Fibroblast of lung (primary cell): ENCODE results near the gene FAM107B. TPM values are rescaled to one million over a fixed set of nuclear protein-coding genes. Genes with fewer than 3 reads are reported as not detected.

Experiments used
- DNase-seq, 2 donors: peaks; one replicate each; pipeline versions ENCODE4 v3.0.0 to v3.0.0-alpha.2; 2010; ENCODE audit warnings: low read depth in 2 of 2
- H2AFZ ChIP-seq: 2 replicates; pipeline ENCODE4 v1.5.1; 2012; ENCODE audit warnings: low read length, control low read depth, inconsistent platforms
- H3K27ac ChIP-seq: 2 replicates; pipeline ENCODE4 v1.5.1; 2011; ENCODE audit warnings: low read length, control low read depth; ENCODE audit not compliant: insufficient read depth
- H3K27me3 ChIP-seq: 2 replicates; pipeline ENCODE4 v1.5.1; 2011; ENCODE audit warnings: mild to moderate bottlenecking, low read length; ENCODE audit not compliant: control insufficient read depth, insufficient read depth
- H3K36me3 ChIP-seq: 2 replicates; pipeline ENCODE4 v1.5.1; 2011; ENCODE audit warnings: low read length; ENCODE audit not compliant: control insufficient read depth, insufficient read depth
- H3K4me1 ChIP-seq: 2 replicates; pipeline ENCODE4 v1.5.1; 2011; ENCODE audit warnings: low read length; ENCODE audit not compliant: control insufficient read depth, insufficient read depth; ENCODE audit errors: extremely low read depth
- H3K4me2 ChIP-seq: 2 replicates; pipeline ENCODE4 v1.5.1; 2011; ENCODE audit warnings: low read length, control low read depth; ENCODE audit not compliant: insufficient read depth; ENCODE audit errors: extremely low read depth
- H3K4me3 ChIP-seq, 4 experiments: fragments of 200-600 bp in 1 of 4; sonication (generic) in 1 of 4; replicated peaks in 1 of 4; 2 replicates each; pipeline ENCODE4 v1.5.1; 2011 to 2016; ENCODE audit warnings: low read length in 4 of 4, low read depth in 3 of 4, mild to moderate bottlenecking in 3 of 4, control low read depth in 2 of 4, inconsistent platforms in 1 of 4, mixed read lengths in 1 of 4; ENCODE audit not compliant: insufficient read depth in 1 of 4; ENCODE audit errors: control extremely low read depth in 1 of 4
- H3K79me2 ChIP-seq: 2 replicates; pipeline ENCODE4 v1.5.1; 2012; ENCODE audit warnings: mild to moderate bottlenecking, low read length, inconsistent platforms; ENCODE audit not compliant: control insufficient read depth, insufficient read depth
- H3K9ac ChIP-seq: 2 replicates; pipeline ENCODE4 v1.5.1; 2011; ENCODE audit warnings: mild to moderate bottlenecking, low read length, control low read depth; ENCODE audit not compliant: insufficient read depth
- H3K9me3 ChIP-seq: 2 replicates; pipeline ENCODE4 v1.5.1; 2012; ENCODE audit warnings: low read depth, low read length; ENCODE audit not compliant: control insufficient read depth, insufficient read depth
- H4K20me1 ChIP-seq: 2 replicates; pipeline ENCODE4 v1.5.1; 2011; ENCODE audit warnings: low read length; ENCODE audit not compliant: control insufficient read depth, insufficient read depth; ENCODE audit errors: extremely low read depth
- EZH2 ChIP-seq: IDR thresholded peaks from 2 replicates; pipeline ENCODE4 v1.5.1; 2012; ENCODE audit warnings: low read length, control low read depth, mild to moderate bottlenecking; ENCODE audit errors: missing control alignments
- polyA plus RNA-seq, 2 donors: library from polyadenylated mRNA; depleted of rRNA in 1 of 2; stranded (reverse) in 1 of 2; unstranded in 1 of 2; fragments of >200 nt; gene quantifications; 2 replicates each; pipeline ENCODE4 v1.2.1, GENCODE V29; 2011 to 2012; ENCODE audit warnings: missing spikeins in 1 of 2
- total RNA-seq: library from RNA; depleted of rRNA; stranded (reverse); fragments of >200 nt; gene quantifications from 2 replicates; pipeline ENCODE4 v1.2.1, GENCODE V29; 2014
- TF ChIP-seq, protein P1 (sequence below), 2 donors: IDR thresholded peaks in 1 of 2; conservative IDR thresholded peaks in 1 of 2; 1 replicate in 1 of 2; 2 replicates in 1 of 2; pipeline ENCODE4 v1.5.1; 2011 to 2012; ENCODE audit warnings: low read length in 2 of 2, control low read depth in 1 of 2, inconsistent platforms in 1 of 2, low read depth in 1 of 2, mild to moderate bottlenecking in 1 of 2

Gene FAM107B
- total and polyA plus RNA-seq, 2 donors (not counting 1 experiment from before 2014, with no cell fraction given): 29.0 to 36.0 TPM

DNA sequence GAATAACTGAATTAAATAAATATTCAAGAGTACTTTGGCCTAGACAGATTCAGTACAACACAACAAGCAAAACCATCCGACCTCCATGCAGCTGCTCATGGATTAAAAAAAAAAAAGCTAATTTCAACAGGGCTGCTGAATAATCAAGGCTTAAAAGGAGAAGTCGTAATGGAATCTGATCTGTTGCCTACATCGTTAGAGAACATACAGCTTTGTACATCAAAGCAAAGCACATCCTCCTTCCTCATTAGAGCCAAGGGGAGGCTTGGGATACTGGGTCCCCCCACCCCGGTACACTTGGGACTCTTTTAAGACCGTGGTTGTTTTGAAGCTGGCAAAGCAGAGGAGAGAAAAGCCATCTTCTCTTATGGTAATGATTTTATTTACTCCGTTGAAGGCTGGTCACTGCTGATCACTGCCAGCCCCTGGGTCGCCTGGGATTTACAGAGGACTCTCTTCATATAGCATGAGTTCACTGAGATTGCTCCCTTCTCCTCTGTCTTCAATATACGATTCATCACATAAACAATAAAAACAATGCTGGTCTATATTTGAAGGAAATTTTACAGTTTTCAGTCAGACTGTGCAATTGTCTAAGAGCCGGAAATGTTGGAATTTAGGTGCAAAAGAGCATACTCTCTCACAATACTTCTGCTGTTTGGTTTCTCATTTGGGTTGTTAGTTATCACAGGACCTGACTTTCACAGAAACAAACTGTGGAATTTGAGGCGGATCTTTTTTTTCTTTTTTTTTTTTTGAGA, 148.8 kb downstream of the FAM107B start:
- H3K4me3 ChIP-seq: no peak overlapping the region
- TF ChIP-seq, protein P1, sequence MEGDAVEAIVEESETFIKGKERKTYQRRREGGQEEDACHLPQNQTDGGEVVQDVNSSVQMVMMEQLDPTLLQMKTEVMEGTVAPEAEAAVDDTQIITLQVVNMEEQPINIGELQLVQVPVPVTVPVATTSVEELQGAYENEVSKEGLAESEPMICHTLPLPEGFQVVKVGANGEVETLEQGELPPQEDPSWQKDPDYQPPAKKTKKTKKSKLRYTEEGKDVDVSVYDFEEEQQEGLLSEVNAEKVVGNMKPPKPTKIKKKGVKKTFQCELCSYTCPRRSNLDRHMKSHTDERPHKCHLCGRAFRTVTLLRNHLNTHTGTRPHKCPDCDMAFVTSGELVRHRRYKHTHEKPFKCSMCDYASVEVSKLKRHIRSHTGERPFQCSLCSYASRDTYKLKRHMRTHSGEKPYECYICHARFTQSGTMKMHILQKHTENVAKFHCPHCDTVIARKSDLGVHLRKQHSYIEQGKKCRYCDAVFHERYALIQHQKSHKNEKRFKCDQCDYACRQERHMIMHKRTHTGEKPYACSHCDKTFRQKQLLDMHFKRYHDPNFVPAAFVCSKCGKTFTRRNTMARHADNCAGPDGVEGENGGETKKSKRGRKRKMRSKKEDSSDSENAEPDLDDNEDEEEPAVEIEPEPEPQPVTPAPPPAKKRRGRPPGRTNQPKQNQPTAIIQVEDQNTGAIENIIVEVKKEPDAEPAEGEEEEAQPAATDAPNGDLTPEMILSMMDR (conservative IDR thresholded peaks at IDR 0.05 in 1 of 2, IDR thresholded peaks at IDR 0.05 in 1 of 2; ENCODE audit: low read depth in 1 of 2, low read length in 2 of 2): no peak
- TF ChIP-seq EZH2: no peak
- no peaks in the 10 kb centered on the region for H3K27me3 ChIP-seq
- H3K4me2 ChIP-seq: no peak overlapping the region
- no peak for DNase-seq
- no peak overlapping the region for H2AFZ ChIP-seq
- no peaks in the 10 kb centered on the region for H3K79me2 ChIP-seq
- H3K36me3 ChIP-seq: no peaks in the 10 kb centered on the region
- H4K20me1 ChIP-seq: no peaks in the 10 kb centered on the region
- no peak overlapping the region for H3K9ac ChIP-seq
- H3K4me1 ChIP-seq: no peaks in the 10 kb centered on the region
- H3K27ac ChIP-seq: no peak overlapping the region
- no peaks in the 10 kb centered on the region for H3K9me3 ChIP-seq

GRCh38 chr10:14625192-14625631, 149.5 kb downstream of the FAM107B start:
- no peak overlapping the region for H3K9ac ChIP-seq
- DNase-seq: no peak

DNA sequence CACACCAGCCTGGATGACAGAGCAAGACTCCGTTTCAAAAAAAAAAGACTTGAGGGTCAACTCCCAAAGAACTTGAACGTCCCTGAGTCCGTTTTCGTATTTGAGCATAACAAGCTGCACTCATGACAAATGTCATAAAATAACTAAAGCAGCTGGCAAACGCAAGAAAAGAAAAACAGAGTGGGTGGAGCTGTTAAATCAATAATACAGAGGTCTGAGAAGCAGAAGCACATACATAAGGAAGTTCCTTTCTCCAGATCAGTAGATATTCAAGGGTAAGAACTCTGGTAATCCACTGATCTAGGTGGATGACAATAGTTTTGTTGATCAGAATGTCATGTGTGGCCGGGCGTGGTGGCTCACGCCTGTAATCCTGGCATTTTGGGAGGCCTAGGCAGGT, 150.1 kb downstream of the FAM107B start:
- Histone ChIP-seq H3K27ac (no peak overlapping the region), H3K9ac (no peak overlapping the region), H3K36me3 (no peaks in the 10 kb centered on the region), H3K4me3 (no peak overlapping the region), H3K27me3 (no peaks in the 10 kb centered on the region), H3K9me3 (no peaks in the 10 kb centered on the region), H3K4me1 (no peaks in the 10 kb centered on the region), H3K79me2 (no peaks in the 10 kb centered on the region), H2AFZ (no peak overlapping the region), H3K4me2 (no peak overlapping the region), H4K20me1 (no peaks in the 10 kb centered on the region)
- no peak for TF ChIP-seq EZH2
- TF ChIP-seq, protein P1 (conservative IDR thresholded peaks at IDR 0.05 in 1 of 2, IDR thresholded peaks at IDR 0.05 in 1 of 2; ENCODE audit: low read depth in 1 of 2, low read length in 2 of 2): no peak
- DNase-seq: no peak

More at GRCh38 chr10:14625192-14625631, 149.5 kb downstream of the FAM107B start:
- H4K20me1 ChIP-seq: no peaks in the 10 kb centered on the region
- no peak overlapping the region for H2AFZ ChIP-seq
- no peaks in the 10 kb centered on the region for H3K79me2 ChIP-seq
- H3K36me3 ChIP-seq: no peaks in the 10 kb centered on the region
- H3K4me3 ChIP-seq: no peak overlapping the region
- H3K27me3 ChIP-seq: no peaks in the 10 kb centered on the region
- H3K4me2 ChIP-seq: no peak overlapping the region
- no peaks in the 10 kb centered on the region for H3K9me3 ChIP-seq
- TF ChIP-seq, protein P1 (conservative IDR thresholded peaks at IDR 0.05 in 1 of 2, IDR thresholded peaks at IDR 0.05 in 1 of 2; ENCODE audit: low read depth in 1 of 2, low read length in 2 of 2): no peak
- no peak for TF ChIP-seq EZH2
- H3K27ac ChIP-seq: no peak overlapping the region
- no peaks in the 10 kb centered on the region for H3K4me1 ChIP-seq
